Measurements from ENCODE around the gene UNC5C. TPM values are rescaled to one million over a fixed set of nuclear protein-coding genes. Genes with fewer than 3 reads are reported as not detected.

The UNC5C gene
- total RNA-seq, 1 donor from 2014 or later = 0.70 TPM

DNA sequence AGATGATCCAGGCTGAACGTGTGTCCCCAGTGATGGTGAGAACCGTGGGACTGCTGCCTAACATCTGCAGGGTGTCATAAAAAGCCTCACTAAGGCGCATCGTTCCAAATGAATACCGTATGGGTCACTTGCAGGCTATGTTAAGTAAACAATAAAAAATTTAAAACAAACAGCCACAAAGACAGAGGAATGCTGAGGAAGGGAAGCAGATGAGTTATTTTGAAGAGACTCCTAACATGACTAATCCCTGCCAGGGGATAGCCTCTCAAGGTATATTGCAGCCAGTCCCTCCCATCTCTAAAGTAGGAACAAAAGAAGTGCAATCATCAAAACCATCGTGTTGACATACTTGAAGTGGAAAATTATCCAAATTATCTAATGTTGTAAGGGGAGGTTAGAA is 83.8 kb downstream of the UNC5C start:
- TF ChIP-seq, protein P1, sequence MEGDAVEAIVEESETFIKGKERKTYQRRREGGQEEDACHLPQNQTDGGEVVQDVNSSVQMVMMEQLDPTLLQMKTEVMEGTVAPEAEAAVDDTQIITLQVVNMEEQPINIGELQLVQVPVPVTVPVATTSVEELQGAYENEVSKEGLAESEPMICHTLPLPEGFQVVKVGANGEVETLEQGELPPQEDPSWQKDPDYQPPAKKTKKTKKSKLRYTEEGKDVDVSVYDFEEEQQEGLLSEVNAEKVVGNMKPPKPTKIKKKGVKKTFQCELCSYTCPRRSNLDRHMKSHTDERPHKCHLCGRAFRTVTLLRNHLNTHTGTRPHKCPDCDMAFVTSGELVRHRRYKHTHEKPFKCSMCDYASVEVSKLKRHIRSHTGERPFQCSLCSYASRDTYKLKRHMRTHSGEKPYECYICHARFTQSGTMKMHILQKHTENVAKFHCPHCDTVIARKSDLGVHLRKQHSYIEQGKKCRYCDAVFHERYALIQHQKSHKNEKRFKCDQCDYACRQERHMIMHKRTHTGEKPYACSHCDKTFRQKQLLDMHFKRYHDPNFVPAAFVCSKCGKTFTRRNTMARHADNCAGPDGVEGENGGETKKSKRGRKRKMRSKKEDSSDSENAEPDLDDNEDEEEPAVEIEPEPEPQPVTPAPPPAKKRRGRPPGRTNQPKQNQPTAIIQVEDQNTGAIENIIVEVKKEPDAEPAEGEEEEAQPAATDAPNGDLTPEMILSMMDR (IDR thresholded peaks at IDR 0.05) = no peak
- Mint-ChIP-seq H3K4me1 (ENCODE audit: unreplicated experiment) (peaks cover 19% of the 10 kb centered on the region), H3K27me3 (ENCODE audit: unreplicated experiment) (no peaks in the 10 kb centered on the region)

DNA sequence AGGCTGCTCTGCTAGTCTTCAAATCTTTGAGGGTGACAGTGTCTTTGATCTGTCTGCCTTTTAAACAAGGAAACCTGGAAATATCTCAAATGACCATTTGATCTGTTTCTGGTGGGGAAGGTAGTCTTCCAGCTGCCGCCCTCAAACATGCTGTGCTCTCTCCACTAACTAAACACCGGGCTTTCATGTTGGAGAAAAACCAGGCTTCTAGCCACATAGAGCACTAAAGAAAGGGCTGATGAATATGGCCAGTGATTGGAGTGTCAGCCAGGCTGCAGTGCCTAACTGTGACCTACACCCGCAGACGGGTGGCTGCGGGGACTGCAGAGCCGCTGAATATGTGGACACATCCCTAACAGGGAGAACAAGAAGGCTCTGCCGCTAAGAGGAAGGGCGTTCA is 85.9 kb downstream of the UNC5C start:
- Mint-ChIP-seq H3K36me3 (ENCODE audit: unreplicated experiment) (no peaks in the 10 kb centered on the region), H3K4me1 (ENCODE audit: unreplicated experiment) (peaks cover 19% of the 10 kb centered on the region), H3K27me3 (ENCODE audit: unreplicated experiment) (peaks cover 2% of the 10 kb centered on the region), H3K4me3 (ENCODE audit: unreplicated experiment) (no peak overlapping the region), H3K27ac (ENCODE audit: unreplicated experiment) (no peak overlapping the region), H3K9me3 (ENCODE audit: unreplicated experiment) (no peaks in the 10 kb centered on the region)
- no peak for DNase-seq (ENCODE audit: extremely low spot score, unreplicated experiment)
- TF ChIP-seq, protein P1 (IDR thresholded peaks at IDR 0.05) = no peak

More for the DNA sequence above, 83.8 kb downstream of the UNC5C start:
- Mint-ChIP-seq H3K4me3 (ENCODE audit: unreplicated experiment) (no peak overlapping the region), H3K27ac (ENCODE audit: unreplicated experiment) (no peak overlapping the region), H3K36me3 (ENCODE audit: unreplicated experiment) (no peaks in the 10 kb centered on the region), H3K9me3 (ENCODE audit: unreplicated experiment) (no peaks in the 10 kb centered on the region)
- no peak for DNase-seq (ENCODE audit: extremely low spot score, unreplicated experiment)

DNA sequence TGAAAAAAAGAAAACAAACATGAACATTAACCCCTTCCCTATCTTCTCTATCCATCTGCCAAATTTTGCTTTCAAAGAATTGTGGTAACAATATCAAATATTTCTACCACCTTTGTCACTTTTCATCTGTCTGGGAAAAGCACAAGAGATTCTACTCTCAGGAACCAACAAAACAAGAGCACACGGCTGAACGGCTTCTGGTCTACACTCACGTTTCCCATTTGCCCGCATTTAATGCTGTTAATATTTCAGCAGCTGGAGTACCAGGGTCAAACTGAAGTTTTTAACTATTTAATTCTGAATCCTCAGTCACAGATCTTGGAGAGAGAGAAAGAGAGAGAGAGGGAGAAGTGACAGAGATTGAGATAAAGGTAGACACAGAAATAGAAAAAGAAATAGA is 91.4 kb downstream of the UNC5C start:
- TF ChIP-seq, protein P1 (IDR thresholded peaks at IDR 0.05) = no peak
- Mint-ChIP-seq H3K27me3 (ENCODE audit: unreplicated experiment) (peaks cover 9% of the 10 kb centered on the region), H3K27ac (ENCODE audit: unreplicated experiment) (no peak overlapping the region), H3K4me3 (ENCODE audit: unreplicated experiment) (no peak overlapping the region), H3K36me3 (ENCODE audit: unreplicated experiment) (no peaks in the 10 kb centered on the region), H3K4me1 (ENCODE audit: unreplicated experiment) (no peaks in the 10 kb centered on the region), H3K9me3 (ENCODE audit: unreplicated experiment) (no peaks in the 10 kb centered on the region)
- no peak for DNase-seq (ENCODE audit: extremely low spot score, unreplicated experiment)

DNA sequence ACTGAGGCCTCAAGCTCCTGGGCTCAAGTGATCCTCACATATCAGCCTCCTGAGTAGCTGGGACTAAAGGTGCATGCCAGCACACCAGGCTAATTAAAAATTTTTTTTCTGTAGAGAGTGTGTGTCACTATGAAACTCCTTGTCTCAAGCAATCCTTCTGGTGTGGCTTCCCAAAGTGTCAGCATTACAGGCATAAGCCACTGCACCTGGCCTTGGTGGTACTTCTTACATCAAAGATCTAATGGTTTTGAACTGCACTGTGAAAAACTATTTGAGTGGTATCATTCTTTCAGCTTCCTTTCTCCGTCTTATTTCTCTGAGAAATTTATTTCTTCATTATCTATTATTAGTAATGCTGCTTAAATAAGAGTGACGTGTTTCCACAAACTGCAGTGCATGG is 98.5 kb downstream of the UNC5C start:
- no peaks in the 10 kb centered on the region for H3K9me3 Mint-ChIP-seq (ENCODE audit: unreplicated experiment)

DNA sequence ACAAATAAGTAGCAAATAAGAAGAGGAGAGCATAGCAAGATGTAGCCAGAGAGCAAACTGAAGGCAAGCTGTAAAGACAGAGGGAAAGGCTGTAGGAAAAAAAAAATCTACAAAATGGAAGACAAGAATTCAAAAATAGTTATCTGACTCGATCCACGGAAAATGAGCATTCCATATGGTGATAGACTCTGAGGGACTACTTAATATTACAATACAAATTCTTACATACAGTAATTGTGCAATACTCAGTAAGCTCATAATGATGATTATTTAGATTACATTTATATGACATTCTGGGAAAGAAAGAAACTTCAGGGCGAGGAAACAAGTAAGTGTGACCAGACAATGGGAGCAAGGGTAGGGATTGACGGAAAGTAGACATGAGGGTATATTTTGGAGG is 102.6 kb downstream of the UNC5C start:
- TF ChIP-seq, protein P1 (IDR thresholded peaks at IDR 0.05) = no peak
- Mint-ChIP-seq H3K27ac (ENCODE audit: unreplicated experiment) (no peak overlapping the region), H3K4me1 (ENCODE audit: unreplicated experiment) (peaks cover 16% of the 10 kb centered on the region), H3K4me3 (ENCODE audit: unreplicated experiment) (no peak overlapping the region), H3K27me3 (ENCODE audit: unreplicated experiment) (no peaks in the 10 kb centered on the region), H3K36me3 (ENCODE audit: unreplicated experiment) (no peaks in the 10 kb centered on the region), H3K9me3 (ENCODE audit: unreplicated experiment) (no peaks in the 10 kb centered on the region)
- no peak for DNase-seq (ENCODE audit: extremely low spot score, unreplicated experiment)

More for the DNA sequence above, 98.5 kb downstream of the UNC5C start:
- Mint-ChIP-seq H3K4me1 (ENCODE audit: unreplicated experiment) (peaks cover 16% of the 10 kb centered on the region), H3K27me3 (ENCODE audit: unreplicated experiment) (peaks cover 2% of the 10 kb centered on the region), H3K4me3 (ENCODE audit: unreplicated experiment) (no peak overlapping the region), H3K36me3 (ENCODE audit: unreplicated experiment) (no peaks in the 10 kb centered on the region), H3K27ac (ENCODE audit: unreplicated experiment) (no peak overlapping the region)
- DNase-seq (ENCODE audit: extremely low spot score, unreplicated experiment) = no peak
- TF ChIP-seq, protein P1 (IDR thresholded peaks at IDR 0.05) = no peak

Measured in osteocyte (in vitro differentiated cells).